ENCODE results near the gene CERS6. TPM values are rescaled to one million over a fixed set of nuclear protein-coding genes. Genes with fewer than 3 reads are reported as not detected.
A peak's percentile ranks its signal among the peaks of the same experiment; 100 is the strongest.

Gene CERS6
- polyA plus RNA-seq, 1 donor (not counting 4 experiments of a cell fraction or from before 2014, with no cell fraction given), result 19.5 TPM

- Histone ChIP-seq H3K27me3 (ENCODE audit: control insufficient read depth, extremely low read depth, insufficient read depth, low read length) (no peaks in the 10 kb centered on the region), H3K4me3 (ENCODE audit: control insufficient read depth in 2 of 3, extremely low read depth in 1 of 3, insufficient read depth in 2 of 3, low read depth in 1 of 3, low read length in 3 of 3) (no peak overlapping the region), H3K79me2 (ENCODE audit: control insufficient read depth, insufficient read depth, low read length) (no peaks in the 10 kb centered on the region), H2AFZ (ENCODE audit: control insufficient read depth, low read length) (no peak overlapping the region), H3K9me1 (ENCODE audit: control insufficient read depth, extremely low read depth, insufficient read depth, low read length) (no peaks in the 10 kb centered on the region), H3K27ac (ENCODE audit: control insufficient read depth, insufficient read depth, low read length) (no peak overlapping the region), H4K20me1 (ENCODE audit: control insufficient read depth, extremely low read depth, insufficient read depth, low read length) (no peaks in the 10 kb centered on the region), H3K9me3 (ENCODE audit: control insufficient read depth, low read depth, low read length) (no peaks in the 10 kb centered on the region), H3K4me2 (ENCODE audit: control insufficient read depth, extremely low read depth, insufficient read depth, low read depth, low read length) (no peak overlapping the region), H3K9ac (ENCODE audit: control insufficient read depth, extremely low read depth, insufficient read depth, low read length) (no peak overlapping the region), H3K36me3 (ENCODE audit: control insufficient read depth in 2 of 2, extremely low read depth in 1 of 2, insufficient read depth in 2 of 2, low read length in 2 of 2) (peaks cover 2 to 5% of the 10 kb centered on the region in 2 experiments), H3K4me1 (ENCODE audit: control insufficient read depth, extremely low read depth, insufficient read depth, low read length) (no peaks in the 10 kb centered on the region)
- DNase-seq (ENCODE audit: low read depth, low spot score) (no peak), FAIRE-seq (no peak)
- dilution Hi-C loops (cut with MboI; ENCODE audit: extremely low pct_ligation_motif_present, low sequenced_read_pairs), result no loop called here
- TF ChIP-seq CTCF (optimal IDR thresholded peaks at IDR 0.05 in 1 of 3, IDR thresholded peaks at IDR 0.05 in 1 of 3, conservative IDR thresholded peaks at IDR 0.05 in 1 of 3; ENCODE audit: extremely low read depth in 1 of 3, insufficient read depth in 2 of 3, low read length in 3 of 3) (no peak), EZH2 (IDR thresholded peaks at IDR 0.05; ENCODE audit: low read length) (no peak)
These were observed 301.2 kb downstream of the CERS6 start for GRCh38 chr2:168757223-168757622.

- Histone ChIP-seq H3K4me2 (ENCODE audit: control insufficient read depth, extremely low read depth, insufficient read depth, low read depth, low read length) (no peak overlapping the region), H3K9me1 (ENCODE audit: control insufficient read depth, extremely low read depth, insufficient read depth, low read length) (no peaks in the 10 kb centered on the region), H3K4me1 (ENCODE audit: control insufficient read depth, extremely low read depth, insufficient read depth, low read length) (no peaks in the 10 kb centered on the region), H3K79me2 (ENCODE audit: control insufficient read depth, insufficient read depth, low read length) (no peaks in the 10 kb centered on the region), H3K36me3 (ENCODE audit: control insufficient read depth in 2 of 2, extremely low read depth in 1 of 2, insufficient read depth in 2 of 2, low read length in 2 of 2) (peaks cover 2 to 5% of the 10 kb centered on the region in 2 experiments), H3K4me3 (ENCODE audit: control insufficient read depth in 2 of 3, extremely low read depth in 1 of 3, insufficient read depth in 2 of 3, low read depth in 1 of 3, low read length in 3 of 3) (no peak overlapping the region), H3K27me3 (ENCODE audit: control insufficient read depth, extremely low read depth, insufficient read depth, low read length) (no peaks in the 10 kb centered on the region), H3K27ac (ENCODE audit: control insufficient read depth, insufficient read depth, low read length) (no peak overlapping the region), H2AFZ (ENCODE audit: control insufficient read depth, low read length) (no peak overlapping the region), H3K9me3 (ENCODE audit: control insufficient read depth, low read depth, low read length) (no peaks in the 10 kb centered on the region), H4K20me1 (ENCODE audit: control insufficient read depth, extremely low read depth, insufficient read depth, low read length) (no peaks in the 10 kb centered on the region), H3K9ac (ENCODE audit: control insufficient read depth, extremely low read depth, insufficient read depth, low read length) (no peak overlapping the region)
- TF ChIP-seq EZH2 (IDR thresholded peaks at IDR 0.05; ENCODE audit: low read length) (no peak), CTCF (optimal IDR thresholded peaks at IDR 0.05 in 1 of 3, IDR thresholded peaks at IDR 0.05 in 1 of 3, conservative IDR thresholded peaks at IDR 0.05 in 1 of 3; ENCODE audit: extremely low read depth in 1 of 3, insufficient read depth in 2 of 3, low read length in 3 of 3) (peak; percentile 56 to 66 (median 60))
- DNase-seq (ENCODE audit: low read depth, low spot score) (no peak), FAIRE-seq (peak; percentile 83)
- dilution Hi-C loops (cut with MboI; ENCODE audit: extremely low pct_ligation_motif_present, low sequenced_read_pairs), result no loop called here
These were observed 303.1 kb downstream of the CERS6 start for GRCh38 chr2:168758970-168759820.
